Osteocyte (in vitro differentiated cells): ENCODE results near the gene METAP1. TPM values are rescaled to one million over a fixed set of nuclear protein-coding genes. Genes with fewer than 3 reads are reported as not detected.
"Not testable (repeated sequence)": the region's sequence is repeated elsewhere in the genome, so short reads cannot be mapped to it uniquely, and the experiment has no call there.

ENCODE experiments used
- DNase-seq: peaks from one replicate; pipeline ENCODE4 v3.0.0; 2021; ENCODE audit warnings: mixed read lengths; ENCODE audit not compliant: unreplicated experiment; ENCODE audit errors: extremely low spot score
- H3K27ac Mint-ChIP-seq: one replicate; pipeline ENCODE4 v1.8.0; 2021; ENCODE audit warnings: mild to moderate bottlenecking, mixed read lengths; ENCODE audit not compliant: unreplicated experiment
- H3K27me3 Mint-ChIP-seq: one replicate; pipeline ENCODE4 v1.8.0; 2021; ENCODE audit warnings: mixed read lengths; ENCODE audit not compliant: unreplicated experiment
- H3K36me3 Mint-ChIP-seq: one replicate; pipeline ENCODE4 v1.8.0; 2021; ENCODE audit warnings: mixed read lengths; ENCODE audit not compliant: unreplicated experiment
- H3K4me1 Mint-ChIP-seq: one replicate; pipeline ENCODE4 v1.8.0; 2021; ENCODE audit warnings: mixed read lengths; ENCODE audit not compliant: unreplicated experiment
- H3K4me3 Mint-ChIP-seq: one replicate; pipeline ENCODE4 v1.8.0; 2021; ENCODE audit warnings: mild to moderate bottlenecking, moderate library complexity, mixed read lengths; ENCODE audit not compliant: unreplicated experiment
- H3K9me3 Mint-ChIP-seq: one replicate; pipeline ENCODE4 v1.8.0; 2021; ENCODE audit warnings: mixed read lengths; ENCODE audit not compliant: unreplicated experiment
- CTCF ChIP-seq: fragments of 200-600 bp; sonication (generic); IDR thresholded peaks from 2 replicates; pipeline ENCODE4 v1.5.0; 2021; ENCODE audit warnings: antibody characterized with exemption, mild to moderate bottlenecking, moderate library complexity
- total RNA-seq: library from RNA; stranded (reverse); gene quantifications from 2 replicates; pipeline ENCODE4 v1.2.1, GENCODE V29; 2021

The METAP1 gene
- total RNA-seq, 1 donor from 2014 or later = 28.7 TPM

- no peak for DNase-seq
Observed at GRCh38 chr4:99013884-99014523, 18.5 kb downstream of the METAP1 start.

GRCh38 chr4:99021386-99021785 lies 25.9 kb downstream of the METAP1 start:
- Mint-ChIP-seq H3K27ac (no peak overlapping the region), H3K27me3 (no peaks in the 10 kb centered on the region), H3K36me3 (peaks cover 12% of the 10 kb centered on the region), H3K9me3 (peaks cover 11% of the 10 kb centered on the region), H3K4me1 (peaks cover 2% of the 10 kb centered on the region), H3K4me3 (no peak overlapping the region)
- no peak for DNase-seq
- no peak for TF ChIP-seq CTCF

More at GRCh38 chr4:99013884-99014523, 18.5 kb downstream of the METAP1 start:
- Mint-ChIP-seq H3K36me3 (peaks cover 4% of the 10 kb centered on the region), H3K9me3 (peaks cover 15% of the 10 kb centered on the region), H3K27ac (no peak overlapping the region), H3K4me1 (no peaks in the 10 kb centered on the region), H3K4me3 (no peak overlapping the region), H3K27me3 (no peaks in the 10 kb centered on the region)
- TF ChIP-seq CTCF = no peak

GRCh38 chr4:99022566-99022965 lies 27.0 kb downstream of the METAP1 start:
- peaks cover 4% of the 10 kb centered on the region for H3K4me1 Mint-ChIP-seq
- peaks cover 12% of the 10 kb centered on the region for H3K36me3 Mint-ChIP-seq
- peaks cover 11% of the 10 kb centered on the region for H3K9me3 Mint-ChIP-seq
- no peak overlapping the region for H3K27ac Mint-ChIP-seq
- no peak for DNase-seq
- no peak for TF ChIP-seq CTCF
- no peaks in the 10 kb centered on the region for H3K27me3 Mint-ChIP-seq
- no peak overlapping the region for H3K4me3 Mint-ChIP-seq

GRCh38 chr4:99023800-99024251 lies 28.3 kb downstream of the METAP1 start:
- Mint-ChIP-seq H3K9me3 (peaks cover 11% of the 10 kb centered on the region), H3K36me3 (peaks cover 12% of the 10 kb centered on the region)
- not testable (repeated sequence) for H3K4me1 Mint-ChIP-seq, DNase-seq, H3K4me3 Mint-ChIP-seq, H3K27ac Mint-ChIP-seq, H3K27me3 Mint-ChIP-seq

- no peaks in the 10 kb centered on the region for H3K27me3 Mint-ChIP-seq
- H3K9me3 Mint-ChIP-seq = peaks cover 11% of the 10 kb centered on the region
- H3K4me3 Mint-ChIP-seq = no peak overlapping the region
- H3K36me3 Mint-ChIP-seq = peaks cover 12% of the 10 kb centered on the region
- H3K27ac Mint-ChIP-seq = no peak overlapping the region
- H3K4me1 Mint-ChIP-seq = peaks cover 15% of the 10 kb centered on the region
- DNase-seq = no peak
- no peak for TF ChIP-seq CTCF
Observed at GRCh38 chr4:99024481-99025275, 29.2 kb downstream of the METAP1 start.
